ENCODE measurements around the gene PTPA.
"Not testable (repeated sequence)": the region's sequence is repeated elsewhere in the genome, so short reads cannot be mapped to it uniquely, and the experiment has no call there.

PTPA gene

GRCh38 chr9:129177791-129178567 lies 66.8 kb downstream of the PTPA start, which contains the start of gene IER5L:
Gene IER5L (minus strand): TSS chr9:129178261. CDS start chr9:129178052, 209 bp downstream.
- DNase-seq (ENCODE audit: low spot score), result peak; percentile 99

GRCh38 chr9:129178568-129179382 lies 67.6 kb downstream of the PTPA start:
- no peak for DNase-seq (ENCODE audit: low spot score)

- DNase-seq (ENCODE audit: low spot score), result no peak
Observed at GRCh38 chr9:129181246-129181645, 70.0 kb downstream of the PTPA start.

GRCh38 chr9:129182122-129182521 lies 70.9 kb downstream of the PTPA start:
- DNase-seq (ENCODE audit: low spot score), result no peak

- peak; percentile 41 for DNase-seq (ENCODE audit: low spot score)
Observed at GRCh38 chr9:129182625-129183494, 71.6 kb downstream of the PTPA start.

GRCh38 chr9:129183495-129184218 lies 72.4 kb downstream of the PTPA start:
- DNase-seq (ENCODE audit: low spot score), result no peak

- no peak for DNase-seq (ENCODE audit: low spot score)
Observed at GRCh38 chr9:129184219-129184524, 73.0 kb downstream of the PTPA start.

GRCh38 chr9:129184596-129185122 lies 73.4 kb downstream of the PTPA start:
- no peak for DNase-seq (ENCODE audit: low spot score)

- no peak for DNase-seq (ENCODE audit: low spot score)
Observed at GRCh38 chr9:129185402-129185801, 74.2 kb downstream of the PTPA start.

- DNase-seq (ENCODE audit: low spot score), result no peak
Observed at GRCh38 chr9:129185991-129186390, 74.8 kb downstream of the PTPA start.

- no peak for DNase-seq (ENCODE audit: low spot score)
Observed at GRCh38 chr9:129187042-129187441, 75.8 kb downstream of the PTPA start.

GRCh38 chr9:129189971-129190370 lies 78.8 kb downstream of the PTPA start:
- DNase-seq (ENCODE audit: low spot score), result not testable (repeated sequence)

- DNase-seq (ENCODE audit: low spot score), result no peak
Observed at GRCh38 chr9:129191234-129191633, 80.0 kb downstream of the PTPA start.

GRCh38 chr9:129193655-129194054 lies 82.4 kb downstream of the PTPA start:
- no peak for DNase-seq (ENCODE audit: low spot score)

- DNase-seq (ENCODE audit: low spot score), result no peak
Observed at GRCh38 chr9:129194221-129194620, 83.0 kb downstream of the PTPA start.

- no peak for DNase-seq (ENCODE audit: low spot score)
Observed at GRCh38 chr9:129195606-129196005, 84.4 kb downstream of the PTPA start.

- not testable (repeated sequence) for DNase-seq (ENCODE audit: low spot score)
Observed at GRCh38 chr9:129197045-129197444, 85.8 kb downstream of the PTPA start.

- DNase-seq (ENCODE audit: low spot score), result no peak
Observed at GRCh38 chr9:129197978-129198318, 86.7 kb downstream of the PTPA start.

Data from AG20443 (cell line).